HG03442 (cell line): ENCODE data around the gene ABCC11.
A peak's percentile ranks its signal among the peaks of the same experiment; 100 is the strongest.

Experiments
- ATAC-seq: cut with Tn5 transposase; IDR thresholded peaks from one replicate; pipeline ENCODE4 v1.9.1; 2021; ENCODE audit warnings: mild to moderate bottlenecking, moderate library complexity; ENCODE audit not compliant: unreplicated experiment

Gene ABCC11

GRCh38 chr16:48165961-48166578 lies 81.3 kb downstream of the ABCC11 start:
- no peak for ATAC-seq

- peak; percentile 68 for ATAC-seq
Observed at GRCh38 chr16:48164907-48165715, 82.2 kb downstream of the ABCC11 start.

GRCh38 chr16:48162839-48163410 lies 84.4 kb downstream of the ABCC11 start:
- no peak for ATAC-seq

GRCh38 chr16:48161906-48162305 lies 85.4 kb downstream of the ABCC11 start:
- ATAC-seq: no peak

GRCh38 chr16:48160575-48160974 lies 86.8 kb downstream of the ABCC11 start:
- no peak for ATAC-seq

GRCh38 chr16:48158296-48158695 lies 89.0 kb downstream of the ABCC11 start:
- peak; percentile 86 for ATAC-seq

- no peak for ATAC-seq
Observed at GRCh38 chr16:48157794-48158193, 89.5 kb downstream of the ABCC11 start.

- ATAC-seq: no peak
Observed at GRCh38 chr16:48157302-48157701, 90.0 kb downstream of the ABCC11 start.

- no peak for ATAC-seq
Observed at GRCh38 chr16:48156790-48157209, 90.5 kb downstream of the ABCC11 start.

- no peak for ATAC-seq
Observed at GRCh38 chr16:48155926-48156789, 91.2 kb downstream of the ABCC11 start, which contains the start of gene ABCC12. Gene ABCC12 (minus strand): TSS chr16:48155993. CDS start chr16:48146424, 9,569 bp downstream.

GRCh38 chr16:48153774-48154173 lies 93.6 kb downstream of the ABCC11 start:
- no peak for ATAC-seq

GRCh38 chr16:48152226-48152625 lies 95.1 kb downstream of the ABCC11 start:
- no peak for ATAC-seq

- ATAC-seq: no peak
Observed at GRCh38 chr16:48150707-48151106, 96.6 kb downstream of the ABCC11 start.

- ATAC-seq: no peak
Observed at GRCh38 chr16:48146710-48147109, 100.6 kb downstream of the ABCC11 start.

GRCh38 chr16:48146131-48146530 lies 101.2 kb downstream of the ABCC11 start:
- no peak for ATAC-seq

GRCh38 chr16:48143812-48144368 lies 103.4 kb downstream of the ABCC11 start:
- no peak for ATAC-seq

- no peak for ATAC-seq
Observed at GRCh38 chr16:48140821-48141220, 106.5 kb downstream of the ABCC11 start.

- ATAC-seq: no peak
Observed at GRCh38 chr16:48139517-48139916, 107.8 kb downstream of the ABCC11 start.

- ATAC-seq: no peak
Observed at GRCh38 chr16:48138543-48138942, 108.8 kb downstream of the ABCC11 start.

GRCh38 chr16:48137822-48138221 lies 109.5 kb downstream of the ABCC11 start:
- ATAC-seq: no peak
